Medulla oblongata (tissue), 1 donor: ENCODE measurements around the gene ZNF684.

Source experiments
- DNase-seq: peaks from one replicate; pipeline ENCODE4 v3.0.0-alpha.2; 2015; ENCODE audit errors: extremely low spot score

Gene ZNF684

GRCh38 chr1:40574805-40575204 lies 43.4 kb downstream of the ZNF684 start:
- peak; percentile 19 for DNase-seq

GRCh38 chr1:40575336-40575735 lies 43.9 kb downstream of the ZNF684 start:
- DNase-seq, result no peak

GRCh38 chr1:40582116-40582515 lies 50.7 kb downstream of the ZNF684 start:
- DNase-seq, result no peak

DNA sequence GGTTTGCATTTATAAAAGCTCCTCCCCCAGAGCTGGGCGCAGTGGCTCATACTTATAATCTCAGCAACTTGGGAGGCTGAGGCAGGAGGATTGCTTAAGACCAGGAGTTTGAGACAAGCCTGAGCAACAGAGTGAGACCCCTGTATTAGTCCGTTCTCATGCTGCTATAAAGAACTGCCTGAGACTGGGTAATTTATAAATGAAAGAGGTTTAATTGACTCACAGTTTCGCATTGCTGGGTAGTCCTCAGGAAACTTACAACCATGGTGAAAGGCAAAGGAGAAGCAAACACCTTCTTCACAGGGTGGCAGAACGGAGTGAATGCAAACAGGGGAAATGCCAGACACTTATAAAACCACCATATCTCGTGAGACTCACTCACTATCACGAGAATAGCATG lies 52.5 kb downstream of the ZNF684 start:
- no peak for DNase-seq

DNA sequence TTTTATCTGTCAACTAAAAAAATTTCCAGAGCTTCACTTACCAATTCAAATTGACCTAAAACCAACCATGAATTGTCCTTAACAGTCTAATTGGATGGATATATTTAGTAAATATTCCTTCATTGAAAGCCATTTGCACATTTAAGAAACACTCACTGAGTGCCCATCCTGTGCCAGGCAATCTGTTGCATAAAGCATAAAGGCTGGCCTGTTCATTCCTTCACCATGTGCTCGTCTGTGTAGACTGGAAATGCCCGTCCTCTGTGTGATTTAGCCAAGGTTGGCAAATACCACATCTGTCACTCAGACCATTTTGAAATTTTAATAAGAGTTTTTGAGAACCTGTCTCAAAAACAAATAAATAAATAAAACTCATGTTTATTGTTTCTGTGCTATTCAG lies 57.1 kb downstream of the ZNF684 start:
- peak; percentile 40 for DNase-seq

- DNase-seq, result peak; percentile 80
Observed at GRCh38 chr1:40592107-40592803, 60.8 kb downstream of the ZNF684 start.

- no peak for DNase-seq
Observed at GRCh38 chr1:40593449-40594186, 62.2 kb downstream of the ZNF684 start.

- no peak for DNase-seq
Observed at GRCh38 chr1:40594187-40594531, 62.7 kb downstream of the ZNF684 start.

GRCh38 chr1:40595623-40596022 lies 64.2 kb downstream of the ZNF684 start:
- no peak for DNase-seq
